ENCODE measurements around the gene PLEKHO2. TPM values are rescaled to one million over a fixed set of nuclear protein-coding genes. Genes with fewer than 3 reads are reported as not detected.

The PLEKHO2 gene
- total RNA-seq, 6 donors from 2014 or later, result 21.9 to 83.0 (median 51.3) TPM

DNA sequence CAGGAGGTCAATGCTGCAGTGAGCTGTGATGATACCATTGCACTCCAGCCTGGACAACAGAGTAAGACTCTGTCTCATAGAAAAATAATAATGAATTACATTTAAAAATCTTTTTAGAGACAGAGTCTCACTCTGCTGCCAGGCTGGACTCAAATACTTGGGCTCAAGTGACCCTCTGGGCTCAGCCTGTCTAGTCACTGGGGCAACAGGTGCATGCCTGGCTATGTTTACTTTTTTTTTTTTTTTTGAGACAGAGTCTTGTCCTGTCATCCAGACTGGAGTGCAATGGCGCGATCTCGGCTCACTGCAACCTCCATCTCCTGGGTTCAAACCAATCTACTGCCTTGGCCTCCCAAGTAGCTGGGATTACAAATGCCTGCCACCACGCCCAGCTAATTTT, 8.0 kb upstream of the PLEKHO2 start:
- Histone ChIP-seq H3K4me3 (no peak overlapping the region), H3K27ac (no peak overlapping the region), H3K9me3 (no peaks in the 10 kb centered on the region), H3K4me1 (peaks cover 11 to 31% (median 20%) of the 10 kb centered on the region in 4 donors), H3K36me3 (no peaks in the 10 kb centered on the region), H3K27me3 (no peaks in the 10 kb centered on the region)
- no peak for TF ChIP-seq POLR2AphosphoS5 (IDR thresholded peaks at IDR 0.05)
- no peak for TF ChIP-seq EP300 (IDR thresholded peaks at IDR 0.05)
- TF ChIP-seq POLR2A (IDR thresholded peaks at IDR 0.05), result no peak
- TF ChIP-seq, protein P1, sequence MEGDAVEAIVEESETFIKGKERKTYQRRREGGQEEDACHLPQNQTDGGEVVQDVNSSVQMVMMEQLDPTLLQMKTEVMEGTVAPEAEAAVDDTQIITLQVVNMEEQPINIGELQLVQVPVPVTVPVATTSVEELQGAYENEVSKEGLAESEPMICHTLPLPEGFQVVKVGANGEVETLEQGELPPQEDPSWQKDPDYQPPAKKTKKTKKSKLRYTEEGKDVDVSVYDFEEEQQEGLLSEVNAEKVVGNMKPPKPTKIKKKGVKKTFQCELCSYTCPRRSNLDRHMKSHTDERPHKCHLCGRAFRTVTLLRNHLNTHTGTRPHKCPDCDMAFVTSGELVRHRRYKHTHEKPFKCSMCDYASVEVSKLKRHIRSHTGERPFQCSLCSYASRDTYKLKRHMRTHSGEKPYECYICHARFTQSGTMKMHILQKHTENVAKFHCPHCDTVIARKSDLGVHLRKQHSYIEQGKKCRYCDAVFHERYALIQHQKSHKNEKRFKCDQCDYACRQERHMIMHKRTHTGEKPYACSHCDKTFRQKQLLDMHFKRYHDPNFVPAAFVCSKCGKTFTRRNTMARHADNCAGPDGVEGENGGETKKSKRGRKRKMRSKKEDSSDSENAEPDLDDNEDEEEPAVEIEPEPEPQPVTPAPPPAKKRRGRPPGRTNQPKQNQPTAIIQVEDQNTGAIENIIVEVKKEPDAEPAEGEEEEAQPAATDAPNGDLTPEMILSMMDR (IDR thresholded peaks at IDR 0.05), result no peak
- DNase-seq, result no peak
- no peak for ATAC-seq (ENCODE audit: low FRiP score in 2 of 2)
- 97 to 98% methylated on average over 4 of the region's 4 CpGs for WGBS, 2 donors

DNA sequence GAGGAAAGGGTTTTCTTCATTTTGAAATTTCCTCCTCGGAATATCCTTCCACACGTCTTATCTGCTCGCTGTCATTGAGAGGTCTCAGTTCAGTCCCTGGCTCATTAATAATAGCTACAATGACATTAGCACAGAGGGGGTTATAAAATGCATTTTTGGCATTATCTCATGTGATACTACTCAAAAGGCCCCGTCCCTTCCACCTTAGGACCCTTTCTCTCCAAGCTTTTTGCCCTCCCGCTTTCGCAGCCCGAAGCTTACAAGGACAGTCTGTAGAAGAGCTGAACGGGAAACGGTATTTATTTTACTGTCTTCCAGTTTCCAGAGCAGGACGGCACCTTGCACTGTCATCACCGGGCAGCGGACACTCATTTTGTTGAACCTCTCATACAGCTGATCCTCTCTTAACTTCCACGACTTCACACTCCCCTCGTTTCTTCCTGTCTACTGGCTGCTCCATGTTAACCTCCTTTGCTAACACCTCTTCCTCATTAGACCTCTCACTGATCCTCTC, 5.6 kb upstream of the PLEKHO2 start:
- DNase-seq, result no peak
- WGBS, 2 donors, result 24 to 39% methylated on average over 14 of the region's 14 CpGs
- Histone ChIP-seq H3K27ac (peak overlapping the region; percentile 41 to 82 (median 64)), H3K36me3 (no peaks in the 10 kb centered on the region), H3K4me3 (peak overlapping the region in 3 of 4 donors; percentile 5 to 26 (median 22)), H3K4me1 (peaks cover 20 to 38% (median 28%) of the 10 kb centered on the region in 4 donors), H3K9me3 (no peaks in the 10 kb centered on the region), H3K27me3 (no peaks in the 10 kb centered on the region)
- no peak for TF ChIP-seq POLR2AphosphoS5 (IDR thresholded peaks at IDR 0.05)
- no peak for TF ChIP-seq POLR2A (IDR thresholded peaks at IDR 0.05)
- TF ChIP-seq, protein P1 (IDR thresholded peaks at IDR 0.05), result no peak
- no peak for TF ChIP-seq EP300 (IDR thresholded peaks at IDR 0.05)
- no peak for ATAC-seq (ENCODE audit: low FRiP score in 2 of 2)

DNA sequence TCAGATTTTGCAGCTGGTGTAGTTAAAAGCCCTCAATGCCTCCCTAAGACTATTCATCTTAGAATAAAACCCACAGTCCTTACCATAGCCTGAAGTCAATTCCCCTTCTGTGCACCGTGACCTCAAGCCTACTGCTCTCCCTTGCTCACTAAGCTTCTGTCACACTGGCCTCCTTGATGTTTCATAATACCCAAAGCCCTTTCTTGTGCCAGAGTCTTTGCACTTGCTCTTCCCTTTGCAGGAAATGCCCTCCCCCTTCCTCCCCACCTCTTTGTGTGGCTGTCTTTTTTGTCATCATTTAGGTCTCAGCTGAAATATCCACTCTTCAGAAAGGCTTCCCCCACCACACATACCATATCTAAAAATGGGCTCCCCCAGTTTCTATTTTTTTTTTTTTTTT, 4.2 kb upstream of the PLEKHO2 start:
- 57 to 59% methylated on average over 1 of the region's 1 CpG for WGBS, 2 donors
- Histone ChIP-seq H3K27ac (peak overlapping the region; percentile 43 to 64 (median 56)), H3K36me3 (no peaks in the 10 kb centered on the region), H3K4me1 (peaks cover 20 to 39% (median 28%) of the 10 kb centered on the region in 4 donors), H3K4me3 (no peak overlapping the region), H3K9me3 (no peaks in the 10 kb centered on the region), H3K27me3 (no peaks in the 10 kb centered on the region)
- TF ChIP-seq POLR2AphosphoS5 (IDR thresholded peaks at IDR 0.05), result peak in 1 of 2 donors; percentile 54
- peak in 1 of 4 donors; percentile 35 for TF ChIP-seq POLR2A (IDR thresholded peaks at IDR 0.05)
- TF ChIP-seq, protein P1 (IDR thresholded peaks at IDR 0.05), result no peak
- no peak for TF ChIP-seq EP300 (IDR thresholded peaks at IDR 0.05)
- no peak for ATAC-seq (ENCODE audit: low FRiP score in 2 of 2)
- peak in 1 of 2 donors; percentile 51 for DNase-seq

DNA sequence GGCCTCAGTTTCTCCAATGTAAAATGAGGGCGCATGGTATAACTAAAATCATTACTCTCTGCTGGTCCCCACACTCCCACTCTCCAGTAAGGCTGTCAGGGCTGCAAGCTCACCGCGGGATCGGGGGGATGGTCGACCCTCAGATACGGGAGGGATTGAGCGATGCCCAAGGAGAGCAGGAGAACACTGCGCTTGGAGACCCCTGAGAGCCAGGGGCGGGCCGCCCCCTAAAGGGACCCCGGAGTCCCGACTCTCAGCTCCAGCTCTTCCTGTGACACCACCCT, 713 bp upstream of the PLEKHO2 start:
- DNase-seq, result no peak
- H3K4me1 ChIP-seq, result peaks cover 38 to 61% (median 50%) of the 10 kb centered on the region in 4 donors
- no peaks in the 10 kb centered on the region for H3K9me3 ChIP-seq
- no peaks in the 10 kb centered on the region for H3K36me3 ChIP-seq
- 2% methylated on average over 8 of the region's 12 CpGs; no CpG with 5 or more reads in 1 of the 2 donors for WGBS, 2 donors
- peak overlapping the region; percentile 93 to 99 (median 96) for H3K27ac ChIP-seq
- H3K4me3 ChIP-seq, result peak overlapping the region; percentile 41 to 99 (median 77)
- TF ChIP-seq EP300 (IDR thresholded peaks at IDR 0.05) (no peak), POLR2AphosphoS5 (IDR thresholded peaks at IDR 0.05) (no peak), POLR2A (IDR thresholded peaks at IDR 0.05) (no peak)
- TF ChIP-seq, protein P1 (IDR thresholded peaks at IDR 0.05), result no peak
- no peak for ATAC-seq (ENCODE audit: low FRiP score in 2 of 2)
- no peaks in the 10 kb centered on the region for H3K27me3 ChIP-seq
